HG02759 (cell line): ENCODE measurements around the gene DDX60.
"Not testable (repeated sequence)": the region's sequence is repeated elsewhere in the genome, so short reads cannot be mapped to it uniquely, and the experiment has no call there.

Experiments used
- ATAC-seq: cut with Tn5 transposase; IDR thresholded peaks from one replicate; pipeline ENCODE4 v1.9.1; 2021; ENCODE audit warnings: mild to moderate bottlenecking, moderate library complexity; ENCODE audit not compliant: unreplicated experiment

DDX60 gene

DNA sequence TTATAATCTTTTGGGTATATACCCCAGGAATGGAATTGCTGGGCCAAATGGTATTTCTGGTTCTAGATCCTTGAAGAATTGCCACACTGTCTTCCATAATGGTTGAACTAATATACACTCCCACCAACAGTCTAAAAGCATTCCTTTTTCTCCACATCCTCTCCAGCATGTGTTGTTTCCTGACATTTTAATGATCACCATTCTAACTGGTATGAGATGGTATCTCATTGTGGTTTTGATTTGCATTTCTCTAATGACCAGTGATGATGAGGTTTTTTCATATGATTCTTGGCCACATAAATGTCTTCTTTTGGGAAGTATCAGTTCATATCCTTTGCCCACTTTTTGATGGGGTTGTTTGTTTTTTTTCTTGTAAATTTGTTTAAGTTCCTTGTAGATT lies 105.0 kb downstream of the DDX60 start:
- not testable (repeated sequence) for ATAC-seq

- ATAC-seq = no peak
Measured at GRCh38 chr4:168212656-168213055, 105.9 kb downstream of the DDX60 start.

GRCh38 chr4:168208957-168209614 lies 109.5 kb downstream of the DDX60 start:
- ATAC-seq = no peak

DNA sequence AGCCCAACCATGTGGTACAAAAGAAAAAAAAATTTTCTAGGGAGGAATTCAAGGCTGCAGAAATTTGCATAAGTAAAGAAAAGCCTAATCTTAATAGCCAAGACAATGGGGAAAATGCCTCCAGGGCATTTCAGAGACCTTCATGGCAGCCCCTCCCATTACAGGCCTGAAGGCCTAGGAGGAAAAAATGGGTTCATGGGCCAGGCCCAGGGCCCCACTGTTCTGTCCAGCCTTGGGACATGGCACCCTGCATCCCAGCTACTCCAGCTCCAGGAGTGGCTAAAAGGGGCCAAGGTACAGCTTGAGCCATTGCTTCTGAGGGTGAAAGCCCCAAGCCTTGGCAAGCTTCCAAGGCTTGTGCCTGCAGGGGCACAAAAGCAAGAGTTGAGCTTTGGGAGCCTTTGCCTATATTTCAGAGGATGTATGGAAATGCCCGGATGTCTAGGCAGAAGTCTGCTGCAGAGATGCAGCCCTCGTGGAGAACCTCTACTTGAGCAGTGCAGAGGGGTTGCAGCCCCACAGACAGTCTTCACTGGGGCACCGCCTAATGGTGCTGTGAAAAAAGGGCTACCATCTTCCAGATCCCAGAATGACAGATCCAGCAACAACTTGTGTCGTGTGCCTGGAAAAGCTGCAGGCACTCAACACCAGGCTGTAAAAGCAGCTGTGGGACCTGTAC lies 115.2 kb downstream of the DDX60 start:
- ATAC-seq = no peak

DNA sequence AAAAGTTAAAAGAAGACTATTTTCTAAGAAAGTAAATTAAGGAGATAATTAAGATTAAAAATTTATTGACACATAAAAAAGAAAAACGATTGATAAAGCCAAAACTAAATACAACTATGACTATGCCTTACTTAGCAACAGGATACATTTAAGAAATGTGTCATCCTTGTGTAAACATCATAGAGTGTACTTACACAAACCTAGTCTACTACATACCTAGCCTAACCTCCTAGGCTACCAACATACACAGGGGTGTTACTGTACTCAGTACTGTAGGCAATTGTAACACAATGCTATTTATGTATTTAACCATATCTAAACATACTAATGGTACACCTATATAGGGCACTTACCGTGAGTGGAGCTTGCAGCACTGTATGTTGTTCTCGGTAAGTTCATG lies 117.9 kb downstream of the DDX60 start:
- ATAC-seq = no peak

DNA sequence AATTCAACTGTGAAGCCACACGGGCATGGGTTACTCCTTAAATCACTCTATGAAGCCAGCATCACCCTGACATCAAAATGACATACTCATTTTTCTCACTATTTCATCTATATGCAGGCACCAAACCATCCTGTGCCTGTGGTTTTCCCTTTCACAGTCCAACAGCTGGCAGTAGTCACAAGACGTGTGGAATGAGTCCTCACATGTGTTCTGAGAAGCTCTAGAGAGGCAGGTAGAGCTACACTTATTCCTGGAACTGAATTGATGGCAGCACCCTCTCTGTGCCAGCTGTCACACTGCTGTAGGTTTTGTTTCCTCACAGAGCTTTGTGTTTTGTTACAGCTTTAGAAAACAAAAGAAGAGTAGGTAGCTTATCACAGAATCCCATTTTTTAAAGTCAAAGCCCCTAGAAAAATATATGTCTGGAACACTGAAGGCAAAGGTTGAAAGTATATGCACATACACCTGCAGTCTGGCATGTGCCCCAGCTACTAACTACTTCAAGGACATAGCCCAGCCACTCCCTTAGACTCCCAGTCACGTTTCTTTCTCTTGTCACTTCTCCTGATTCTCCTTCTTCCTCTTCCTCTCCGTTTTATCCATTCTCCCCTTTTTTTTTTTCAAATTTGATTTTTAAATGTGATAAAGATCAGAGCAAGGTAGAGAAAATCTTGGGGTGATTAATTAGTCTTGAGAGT lies 119.1 kb downstream of the DDX60 start:
- peak; percentile 66 for ATAC-seq

DNA sequence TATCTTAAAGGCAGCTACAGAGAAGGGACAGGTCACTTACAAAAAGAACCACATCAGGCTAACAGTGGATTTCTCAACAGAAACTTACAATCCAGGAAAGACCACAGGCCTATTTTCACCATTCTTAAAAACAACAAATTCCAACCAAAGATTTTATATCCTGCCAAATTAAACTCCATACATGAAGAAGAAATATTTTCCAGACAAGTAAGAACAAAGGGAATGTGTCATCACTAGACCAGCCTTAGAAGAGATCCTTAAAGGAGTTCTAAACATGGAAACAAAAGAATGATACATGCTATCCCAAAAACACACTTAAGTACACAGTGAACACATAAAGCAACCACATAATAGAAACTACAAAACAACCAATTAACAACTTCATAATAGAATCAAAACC lies 120.6 kb downstream of the DDX60 start:
- ATAC-seq = no peak

DNA sequence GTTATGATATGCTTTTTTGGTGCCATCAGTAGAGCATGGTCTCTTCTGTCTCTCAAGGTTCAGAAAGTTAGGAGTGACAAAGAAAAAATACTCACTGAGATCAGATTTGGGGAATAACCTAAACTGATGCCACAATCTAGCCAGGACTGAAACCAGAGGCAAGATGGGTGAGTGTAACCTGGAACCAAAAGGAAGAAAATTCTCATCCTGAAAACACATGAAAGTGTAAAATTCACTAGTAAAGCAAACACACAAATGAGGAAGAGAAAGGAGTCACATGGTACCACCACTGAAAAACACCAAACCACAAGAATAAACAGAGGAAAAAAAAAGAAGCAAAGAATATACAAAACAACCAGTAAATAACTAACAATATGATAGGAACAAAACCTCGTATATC lies 129.8 kb downstream of the DDX60 start:
- no peak for ATAC-seq

GRCh38 chr4:168183717-168184571 lies 134.6 kb downstream of the DDX60 start:
- no peak for ATAC-seq

- ATAC-seq = no peak
Measured at GRCh38 chr4:168177546-168178149, 140.9 kb downstream of the DDX60 start.

- no peak for ATAC-seq
Measured at GRCh38 chr4:168174308-168174707, 144.2 kb downstream of the DDX60 start.

GRCh38 chr4:168167714-168168284 lies 150.8 kb downstream of the DDX60 start:
- ATAC-seq = no peak
